Urothelium cell line (cell line): Measurements from ENCODE around the gene ZNF518A.
"Not testable (repeated sequence)": the region's sequence is repeated elsewhere in the genome, so short reads cannot be mapped to it uniquely, and the experiment has no call there.

Experiments
- DNase-seq: peaks from one replicate; pipeline ENCODE4 v3.0.0; 2011; ENCODE audit warnings: low spot score, mixed read lengths
- FAIRE-seq: peaks from 2 replicates; lab custom pipeline; 2011; peaks lifted over from hg19 to GRCh38; lab: Jason Lieb, UNC

ZNF518A gene

GRCh38 chr10:96131621-96132020 is 1.5 kb downstream of the ZNF518A start:
- DNase-seq = no peak
- no peak for FAIRE-seq

- no peak for DNase-seq
- no peak for FAIRE-seq
Observed at GRCh38 chr10:96133135-96133534, 3.0 kb downstream of the ZNF518A start.

DNA sequence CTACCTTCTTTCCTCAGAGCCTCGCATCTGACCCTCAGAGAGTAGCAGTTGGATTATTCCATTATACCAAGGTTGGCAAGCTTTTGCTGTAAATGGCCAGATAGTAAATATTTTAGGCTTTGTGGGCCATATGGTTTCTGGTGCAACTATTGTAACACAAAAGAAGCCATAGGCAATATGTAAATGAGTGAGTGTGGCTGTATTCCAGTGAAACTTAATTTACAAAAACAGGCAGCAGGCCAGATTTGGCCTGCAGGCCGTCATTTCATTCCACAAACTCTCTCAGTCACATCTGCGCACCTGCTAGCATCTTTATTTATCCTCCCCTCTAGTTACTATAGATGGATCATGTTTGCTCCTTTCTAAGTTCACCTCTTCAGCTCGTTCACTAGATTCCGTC is 6.7 kb downstream of the ZNF518A start:
- FAIRE-seq = no peak
- no peak for DNase-seq

GRCh38 chr10:96137567-96137966 is 7.5 kb downstream of the ZNF518A start:
- no peak for DNase-seq
- no peak for FAIRE-seq

DNA sequence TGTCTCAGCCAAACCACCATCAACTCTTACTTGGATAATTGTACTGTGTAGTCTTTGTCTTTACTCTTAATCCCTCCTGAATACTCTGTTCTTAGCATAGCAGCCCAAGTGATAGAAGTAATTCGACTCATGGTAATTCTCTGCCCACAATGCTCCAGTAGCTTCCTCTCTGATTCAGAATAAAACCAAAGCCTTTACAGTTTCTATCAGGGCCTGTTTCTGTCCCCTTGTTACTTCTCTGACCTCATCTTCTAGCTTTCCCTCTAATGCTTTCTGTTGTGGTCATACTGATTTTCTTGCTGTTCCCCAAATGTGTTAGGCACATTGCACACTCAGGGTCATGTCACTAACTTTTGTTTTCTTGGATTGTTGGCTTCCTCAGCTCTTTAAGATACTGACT is 8.0 kb downstream of the ZNF518A start:
- FAIRE-seq (no peak), DNase-seq (no peak)

GRCh38 chr10:96152437-96152836 is 22.3 kb downstream of the ZNF518A start:
- FAIRE-seq (no peak), DNase-seq (no peak)

DNA sequence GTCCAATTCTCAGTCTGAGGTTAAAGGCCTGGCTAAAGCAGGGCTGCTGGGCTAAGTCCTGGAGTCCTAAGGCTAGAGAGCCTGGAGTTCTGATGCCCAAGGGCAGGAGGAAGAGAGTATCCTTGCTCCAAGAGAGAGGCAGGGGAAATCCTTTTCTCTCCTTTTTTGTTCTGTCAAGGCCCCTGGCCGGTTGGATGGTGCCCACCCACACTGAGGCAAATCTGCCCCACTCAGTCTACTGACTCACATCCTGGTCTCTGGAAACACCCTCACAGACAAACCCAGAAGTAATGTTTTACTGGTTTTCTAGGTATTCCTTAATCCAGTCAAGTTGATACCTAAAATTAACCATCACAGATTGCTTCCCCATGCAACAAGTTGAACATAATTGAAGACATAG is 23.0 kb downstream of the ZNF518A start:
- FAIRE-seq (no peak), DNase-seq (no peak)

GRCh38 chr10:96165726-96166125 is 35.6 kb downstream of the ZNF518A start:
- DNase-seq (no peak), FAIRE-seq (no peak)

GRCh38 chr10:96168546-96168945 is 38.4 kb downstream of the ZNF518A start:
- DNase-seq (no peak), FAIRE-seq (no peak)

- DNase-seq = no peak
- no peak for FAIRE-seq
Observed at GRCh38 chr10:96170230-96170629, 40.1 kb downstream of the ZNF518A start.

DNA sequence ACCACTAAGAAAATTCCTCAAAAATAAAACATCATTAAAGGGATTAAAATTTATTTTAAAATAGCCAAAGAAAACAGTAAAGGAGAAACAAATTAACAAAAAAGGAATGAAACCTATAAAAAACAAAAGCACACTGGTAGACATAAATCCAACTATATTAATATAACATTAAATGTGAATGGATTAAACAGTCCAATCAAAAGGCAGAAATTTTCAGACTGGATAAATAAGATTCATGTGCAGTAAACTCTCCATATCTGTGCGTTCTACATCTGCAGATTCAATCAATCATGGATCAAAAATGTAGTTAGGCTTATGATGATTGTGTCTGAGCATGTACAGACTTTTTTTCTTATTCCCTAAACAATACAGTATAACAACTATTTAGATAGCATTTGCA is 42.6 kb downstream of the ZNF518A start:
- FAIRE-seq (no peak), DNase-seq (no peak)

DNA sequence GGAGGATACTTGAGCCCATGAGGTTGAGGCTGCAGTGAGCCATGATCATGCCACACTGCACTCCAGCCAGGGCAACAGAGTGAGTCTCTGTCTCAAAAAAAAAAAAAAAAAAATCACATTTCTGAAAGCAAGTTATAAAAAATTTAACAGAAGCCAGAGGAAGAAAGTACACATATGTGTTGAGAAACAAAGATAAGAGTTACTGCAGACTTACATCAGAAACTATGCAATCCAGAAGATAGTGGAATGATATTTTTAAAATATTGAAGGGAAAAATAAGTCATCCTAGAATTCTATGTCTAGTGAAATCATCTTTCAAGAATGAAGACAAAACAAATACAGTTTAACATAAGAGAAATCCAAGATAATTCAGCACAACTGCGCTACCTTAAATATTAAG is 46.9 kb downstream of the ZNF518A start:
- no peak for DNase-seq
- no peak for FAIRE-seq

DNA sequence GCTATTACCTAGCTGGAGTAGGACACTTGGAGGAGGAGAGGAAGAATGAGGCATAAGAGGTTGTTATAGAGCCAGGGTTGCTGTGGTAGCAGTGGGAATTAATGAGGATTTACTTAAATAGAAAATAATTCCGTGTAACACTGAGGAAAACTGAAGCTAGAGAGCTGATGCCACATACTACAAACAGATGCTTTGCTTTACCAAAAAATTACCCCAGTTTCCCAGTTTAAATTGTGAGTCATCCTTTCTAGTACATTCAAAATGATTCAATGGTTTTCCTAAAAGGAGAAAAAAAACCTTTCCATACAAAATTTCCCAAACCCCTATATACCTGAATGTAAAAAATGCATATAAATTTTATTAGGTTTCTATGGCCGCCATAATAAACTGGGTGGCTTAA is 58.3 kb downstream of the ZNF518A start:
- DNase-seq (no peak), FAIRE-seq (no peak)

DNA sequence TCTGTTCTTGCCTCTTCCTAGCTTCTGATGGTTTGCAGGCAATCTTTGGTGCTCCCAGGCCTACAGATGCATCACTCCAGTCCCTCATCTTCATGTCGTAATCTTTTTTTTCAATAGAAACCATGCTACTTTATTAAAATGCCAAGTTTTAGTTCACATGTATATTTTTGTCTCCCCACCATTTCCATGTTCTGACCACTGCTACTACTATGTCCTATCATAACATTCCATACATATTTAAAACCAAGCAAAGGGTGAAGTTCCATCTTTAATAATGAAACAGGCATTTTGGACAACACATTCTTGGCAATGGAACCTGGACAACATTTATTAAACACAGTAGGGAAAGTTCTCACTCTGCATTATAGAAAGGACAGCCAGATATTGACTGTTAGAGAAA is 58.8 kb downstream of the ZNF518A start:
- FAIRE-seq (no peak), DNase-seq (no peak)

GRCh38 chr10:96189505-96189904 is 59.4 kb downstream of the ZNF518A start:
- not testable (repeated sequence) for FAIRE-seq, DNase-seq

DNA sequence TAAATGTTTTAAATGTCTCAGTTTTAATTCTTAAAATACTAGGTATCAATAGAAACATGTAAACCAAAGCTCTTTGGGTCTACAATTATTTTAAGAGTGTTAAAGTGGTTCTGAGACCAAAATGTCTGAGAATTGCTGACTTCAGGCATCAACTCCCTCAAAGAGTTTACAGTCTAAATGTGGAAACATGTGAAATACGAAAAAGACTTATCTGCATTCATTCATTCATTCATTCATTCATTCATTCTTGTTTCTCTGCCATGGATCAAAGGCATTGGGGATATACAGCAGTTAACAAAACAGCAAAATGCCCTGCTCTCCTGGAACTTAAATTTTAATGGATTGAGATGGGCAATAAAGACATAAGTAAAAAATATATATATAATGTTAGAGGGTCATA is 71.4 kb downstream of the ZNF518A start:
- no peak for FAIRE-seq

GRCh38 chr10:96205580-96205979 is 75.5 kb downstream of the ZNF518A start:
- DNase-seq = no peak
- FAIRE-seq = no peak

More for the DNA sequence above, 71.4 kb downstream of the ZNF518A start:
- no peak for DNase-seq

DNA sequence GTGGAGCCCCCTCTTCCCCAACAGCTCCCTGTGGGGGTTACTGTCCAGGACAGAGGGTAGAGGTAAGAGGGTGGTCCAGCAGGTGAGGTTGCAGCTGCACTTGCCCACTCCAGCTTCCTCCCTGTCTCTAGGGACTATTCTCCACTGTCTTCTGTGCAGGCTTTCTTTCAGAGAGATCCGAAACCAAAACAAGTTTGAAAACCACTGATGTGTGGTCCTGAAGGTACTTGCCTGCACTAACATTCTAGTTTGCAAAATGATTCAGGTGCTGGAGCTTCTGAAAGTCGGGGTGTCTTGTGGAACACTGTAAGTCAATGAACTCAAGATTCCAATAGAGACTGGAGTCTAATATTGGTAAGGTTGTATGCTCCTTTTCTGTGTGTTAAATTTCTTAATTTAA is 78.2 kb downstream of the ZNF518A start:
- DNase-seq = no peak
- no peak for FAIRE-seq

- no peak for FAIRE-seq
- DNase-seq = no peak
Observed at GRCh38 chr10:96208946-96209345, 78.8 kb downstream of the ZNF518A start.

DNA sequence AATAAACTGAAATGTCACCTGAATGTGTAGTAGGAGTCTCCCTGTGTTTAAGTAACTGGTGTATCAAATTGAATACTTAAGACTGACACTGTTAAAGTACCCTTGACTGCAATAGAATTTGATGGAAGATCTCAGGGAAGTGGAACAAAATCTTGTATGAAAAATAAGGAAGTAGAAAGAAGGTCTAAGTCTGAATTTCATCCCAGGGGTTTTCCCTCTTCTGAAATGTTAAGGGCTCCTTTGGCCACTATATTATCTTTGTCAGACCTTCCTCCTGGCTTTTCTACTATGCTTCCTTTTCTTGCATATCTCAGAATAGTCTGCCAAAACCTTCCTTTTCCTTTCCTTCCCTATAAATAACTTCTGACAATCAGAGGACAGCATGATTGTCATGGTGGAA is 81.7 kb downstream of the ZNF518A start:
- no peak for DNase-seq
- FAIRE-seq = no peak

- DNase-seq = no peak
- no peak for FAIRE-seq
Observed at GRCh38 chr10:96212911-96213310, 82.8 kb downstream of the ZNF518A start.
